ENCODE measurements around the gene HMGN1. TPM values are rescaled to one million over a fixed set of nuclear protein-coding genes. Genes with fewer than 3 reads are reported as not detected.

The HMGN1 gene
- total RNA-seq, 4 donors from 2014 or later = 170 to 255 (median 207) TPM

DNA sequence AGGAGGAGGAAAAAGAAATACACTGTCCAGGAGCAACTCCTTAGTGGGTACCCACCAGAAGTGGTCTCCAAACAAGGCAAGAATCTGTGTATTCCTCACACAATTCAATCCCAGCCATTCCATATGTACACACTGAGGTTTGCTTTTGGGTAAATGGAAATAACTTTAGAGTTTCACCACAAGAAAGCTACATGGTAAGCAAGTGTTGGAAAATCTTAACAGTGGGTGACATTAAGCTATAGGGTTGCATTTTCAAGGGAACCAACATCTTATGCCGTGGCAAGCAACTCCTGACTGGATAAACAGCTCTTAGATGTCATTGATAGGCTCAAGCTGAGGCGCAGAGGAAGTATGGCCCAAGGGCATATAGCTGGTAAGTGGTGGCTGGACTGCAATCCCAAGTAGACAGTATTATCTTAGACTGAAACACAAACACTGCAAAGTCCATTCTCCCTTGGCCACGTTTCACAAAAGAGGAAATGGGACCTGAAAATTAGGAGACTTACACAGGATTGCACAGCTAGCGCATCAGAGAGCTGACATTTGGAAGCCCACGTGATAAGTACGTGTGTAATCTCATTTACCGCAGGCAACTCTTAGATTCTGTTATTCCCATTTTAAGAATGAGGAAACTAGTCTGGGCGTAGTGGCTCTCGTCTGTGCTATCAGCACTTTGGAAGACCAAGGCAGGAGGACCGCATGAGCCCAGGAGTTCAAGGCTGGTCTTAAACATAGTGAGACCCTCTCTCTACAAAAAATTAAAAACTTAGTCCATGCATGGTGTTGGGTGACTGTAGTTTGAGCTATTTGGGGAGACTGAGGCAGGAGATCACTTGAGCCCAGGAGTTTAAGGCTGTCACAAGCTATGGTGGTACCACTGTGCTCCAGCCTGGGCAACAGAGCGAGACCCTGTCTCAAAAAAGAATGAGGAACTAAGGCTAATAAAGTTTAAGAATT is 31.5 kb downstream of the HMGN1 start:
- 73 to 86% methylated on average over 11 of the region's 11 CpGs for WGBS, 2 donors
- no peak for DNase-seq
- Histone ChIP-seq H3K4me3 (replicated peaks in 1 of 3) (no peak overlapping the region), H3K36me3 (no peaks in the 10 kb centered on the region), H3K27ac (no peak overlapping the region), H3K4me1 (peaks cover 0 to 5% of the 10 kb centered on the region in 2 donors), H3K9me3 (no peaks in the 10 kb centered on the region), H3K27me3 (no peaks in the 10 kb centered on the region)
- no peak for TF ChIP-seq POLR2A (IDR thresholded peaks at IDR 0.05)
- TF ChIP-seq, protein P1, sequence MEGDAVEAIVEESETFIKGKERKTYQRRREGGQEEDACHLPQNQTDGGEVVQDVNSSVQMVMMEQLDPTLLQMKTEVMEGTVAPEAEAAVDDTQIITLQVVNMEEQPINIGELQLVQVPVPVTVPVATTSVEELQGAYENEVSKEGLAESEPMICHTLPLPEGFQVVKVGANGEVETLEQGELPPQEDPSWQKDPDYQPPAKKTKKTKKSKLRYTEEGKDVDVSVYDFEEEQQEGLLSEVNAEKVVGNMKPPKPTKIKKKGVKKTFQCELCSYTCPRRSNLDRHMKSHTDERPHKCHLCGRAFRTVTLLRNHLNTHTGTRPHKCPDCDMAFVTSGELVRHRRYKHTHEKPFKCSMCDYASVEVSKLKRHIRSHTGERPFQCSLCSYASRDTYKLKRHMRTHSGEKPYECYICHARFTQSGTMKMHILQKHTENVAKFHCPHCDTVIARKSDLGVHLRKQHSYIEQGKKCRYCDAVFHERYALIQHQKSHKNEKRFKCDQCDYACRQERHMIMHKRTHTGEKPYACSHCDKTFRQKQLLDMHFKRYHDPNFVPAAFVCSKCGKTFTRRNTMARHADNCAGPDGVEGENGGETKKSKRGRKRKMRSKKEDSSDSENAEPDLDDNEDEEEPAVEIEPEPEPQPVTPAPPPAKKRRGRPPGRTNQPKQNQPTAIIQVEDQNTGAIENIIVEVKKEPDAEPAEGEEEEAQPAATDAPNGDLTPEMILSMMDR (IDR thresholded peaks at IDR 0.05) = no peak
- intact Hi-C loops (cut with DNase I) = no loop called here

DNA sequence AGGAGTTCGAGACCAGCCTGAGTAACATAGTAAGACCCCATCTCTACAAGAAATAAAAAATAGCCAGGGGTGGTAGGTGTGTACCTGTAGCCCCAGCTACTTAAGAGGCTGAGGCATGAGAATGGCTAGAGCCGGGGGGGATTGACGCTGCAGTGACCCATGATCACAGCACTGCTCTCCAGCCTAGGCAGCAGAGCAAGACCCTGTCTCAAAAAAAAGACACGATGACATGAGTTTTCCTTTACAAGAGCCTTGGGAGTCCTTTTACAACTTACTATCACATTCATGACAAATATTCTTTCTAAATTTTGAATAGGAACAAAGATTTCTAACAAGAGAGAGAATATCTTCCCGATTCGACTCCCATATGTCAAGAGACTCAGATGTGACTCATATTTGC is 32.2 kb downstream of the HMGN1 start:
- no peak overlapping the region for H3K4me3 ChIP-seq (replicated peaks in 1 of 3)
- H3K4me1 ChIP-seq = peaks cover 4 to 10% of the 10 kb centered on the region in 2 donors
- 93 to 94% methylated on average over 6 of the region's 6 CpGs for WGBS, 2 donors
- intact Hi-C loops (cut with DNase I) = no loop called here
- H3K27me3 ChIP-seq = no peaks in the 10 kb centered on the region
- TF ChIP-seq POLR2A (IDR thresholded peaks at IDR 0.05) = no peak
- TF ChIP-seq, protein P1 (IDR thresholded peaks at IDR 0.05) = no peak
- no peak for DNase-seq
- no peaks in the 10 kb centered on the region for H3K9me3 ChIP-seq
- no peak overlapping the region for H3K27ac ChIP-seq
- no peaks in the 10 kb centered on the region for H3K36me3 ChIP-seq

DNA sequence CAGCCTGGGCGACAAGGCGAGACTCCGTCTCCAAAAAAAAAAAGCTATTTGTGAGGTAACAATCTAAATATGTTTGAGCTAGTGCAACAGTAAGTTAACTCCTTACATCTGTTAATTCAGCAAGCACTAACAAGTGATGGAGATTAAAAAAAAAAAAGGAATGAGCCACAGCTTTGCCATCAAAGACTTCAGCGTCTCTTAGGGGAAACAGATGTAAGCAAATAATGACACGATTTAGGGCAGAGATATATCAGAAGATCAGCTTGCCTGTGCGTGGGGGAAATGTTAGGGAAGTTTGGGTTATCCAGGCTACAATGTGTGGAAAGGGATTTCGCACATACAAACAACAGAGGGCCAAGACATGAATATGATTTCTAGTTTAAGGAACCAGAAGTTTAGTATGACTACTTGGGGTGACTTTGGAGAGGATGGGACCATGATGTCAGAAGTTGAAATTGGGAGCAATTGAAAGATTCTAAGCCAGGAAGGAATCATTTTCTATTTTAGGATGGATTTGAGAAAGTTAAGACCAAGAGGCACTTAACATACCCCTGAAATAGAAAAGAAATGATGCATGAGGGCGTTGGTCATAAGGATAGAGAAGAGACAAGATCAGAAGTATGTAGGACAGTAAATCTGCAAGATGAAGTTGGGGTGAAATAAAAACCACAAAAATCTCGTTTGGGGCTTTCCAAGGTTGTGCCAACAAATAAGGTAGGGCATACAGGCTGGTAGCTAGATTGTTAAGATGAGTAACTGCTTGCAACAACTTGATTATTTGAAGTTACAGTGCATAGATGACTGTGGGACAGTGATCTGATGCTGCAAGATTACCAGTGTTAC is 33.1 kb downstream of the HMGN1 start:
- Histone ChIP-seq H3K27me3 (no peaks in the 10 kb centered on the region), H3K9me3 (no peaks in the 10 kb centered on the region), H3K36me3 (no peaks in the 10 kb centered on the region), H3K4me3 (replicated peaks in 1 of 3) (no peak overlapping the region), H3K4me1 (peaks cover 6 to 11% of the 10 kb centered on the region in 2 donors), H3K27ac (no peak overlapping the region)
- WGBS, 2 donors = 85 to 87% methylated on average over 9 of the region's 9 CpGs
- intact Hi-C loops (cut with DNase I) = no loop called here
- no peak for TF ChIP-seq POLR2A (IDR thresholded peaks at IDR 0.05)
- TF ChIP-seq, protein P1 (IDR thresholded peaks at IDR 0.05) = no peak
- no peak for DNase-seq

DNA sequence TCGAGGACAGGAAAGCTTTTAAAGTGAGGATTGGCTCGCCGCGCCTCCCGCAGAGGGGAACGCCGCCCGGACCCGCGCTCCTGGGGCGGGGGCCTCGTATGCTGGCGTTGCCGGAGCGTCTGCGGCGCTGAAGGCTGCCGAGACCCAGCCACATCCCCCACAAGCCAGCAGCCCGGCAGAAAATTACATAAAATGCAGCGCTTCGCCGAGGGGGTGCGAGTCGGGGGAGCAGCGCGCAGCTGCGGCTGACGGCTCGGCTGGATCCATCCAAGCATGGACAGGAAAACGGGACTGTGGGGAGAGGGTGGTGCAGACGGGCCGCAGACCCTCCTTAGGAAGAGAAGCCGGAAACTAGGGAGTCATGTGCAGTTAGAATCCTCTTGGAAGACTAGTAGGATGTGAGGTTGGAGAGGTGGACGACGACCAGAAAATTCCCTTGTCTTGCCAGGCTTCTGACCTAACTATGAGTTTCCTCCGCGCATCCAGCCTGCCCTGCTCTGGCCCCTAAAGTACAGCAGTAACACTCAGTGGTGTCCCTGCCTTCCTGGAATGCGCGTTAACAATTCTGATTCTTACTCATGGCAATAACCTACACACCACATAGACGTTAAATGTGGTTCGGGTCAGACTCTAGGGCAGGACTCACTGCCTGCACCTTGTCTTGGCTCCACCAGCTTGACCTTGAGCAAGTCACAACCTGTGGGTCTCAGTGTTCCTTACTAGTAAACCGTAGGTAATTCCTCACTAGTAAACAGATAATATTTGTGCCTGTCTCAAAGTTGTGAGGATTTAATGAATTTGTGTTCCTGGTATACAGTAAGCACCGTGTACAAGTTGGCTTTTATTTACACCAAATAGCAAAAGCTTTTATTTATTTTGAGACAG is 34.5 kb downstream of the HMGN1 start:
- Histone ChIP-seq H3K4me1 (peaks cover 6 to 11% of the 10 kb centered on the region in 2 donors), H3K36me3 (no peaks in the 10 kb centered on the region), H3K27ac (peak overlapping the region; percentile 93 to 98 (median 97)), H3K27me3 (no peaks in the 10 kb centered on the region), H3K4me3 (replicated peaks in 1 of 3) (peak overlapping the region; percentile 85 to 98 (median 94)), H3K9me3 (no peaks in the 10 kb centered on the region)
- no peak for TF ChIP-seq POLR2A (IDR thresholded peaks at IDR 0.05)
- TF ChIP-seq, protein P1 (IDR thresholded peaks at IDR 0.05) = no peak
- peak; percentile 47 to 53 for DNase-seq
- 6 to 8% methylated on average over 19 to 36 of the region's 43 CpGs for WGBS, 2 donors
- intact Hi-C loops (cut with DNase I) = loop anchor here (5.0 kb wide), 1 partner anchor 73 kb away; no protein-coding TSS in a partner anchor
